GM12891 (cell line): ENCODE results near the gene CACNA1A.
A peak's percentile ranks its signal among the peaks of the same experiment; 100 is the strongest.

Experiments
- DNase-seq: peaks from one replicate; pipeline ENCODE4 v3.0.0; 2011; ENCODE audit warnings: low spot score; ENCODE audit not compliant: insufficient read length
- FAIRE-seq: peaks from 2 replicates; lab custom pipeline; 2011; peaks lifted over from hg19 to GRCh38; lab: Jason Lieb, UNC
- PAX5 ChIP-seq: IDR thresholded peaks from 2 replicates; pipeline ENCODE4 v1.6.1; 2011; ENCODE audit warnings: low read length, moderate library complexity, mild to moderate bottlenecking; ENCODE audit not compliant: insufficient read depth, severe bottlenecking
- POLR2A ChIP-seq: IDR thresholded peaks from 2 replicates; pipeline ENCODE4 v1.6.1; 2011; ENCODE audit warnings: low read depth, low read length, control low read depth
- POLR2AphosphoS5 ChIP-seq: IDR thresholded peaks from 2 replicates; pipeline ENCODE4 v1.6.1; 2011; ENCODE audit warnings: low read depth, low read length, control low read depth
- POU2F2 ChIP-seq: IDR thresholded peaks from 2 replicates; pipeline ENCODE4 v1.6.1; 2011; ENCODE audit warnings: low read depth, mild to moderate bottlenecking, control low read depth, low read length, moderate library complexity
- SPI1 ChIP-seq: IDR thresholded peaks from 2 replicates; pipeline ENCODE4 v1.6.1; 2011; ENCODE audit warnings: low read depth, low read length, control low read depth
- TAF1 ChIP-seq: IDR thresholded peaks from 2 replicates; pipeline ENCODE4 v1.6.1; 2011; ENCODE audit warnings: low read depth, low read length, control low read depth

The CACNA1A gene

GRCh38 chr19:13212759-13213330 lies 293.4 kb downstream of the CACNA1A start:
- FAIRE-seq (peak; percentile 41), DNase-seq (no peak)
- TF ChIP-seq POLR2A, result no peak
- TF ChIP-seq POLR2AphosphoS5, result no peak
- no peak for TF ChIP-seq POU2F2
- TF ChIP-seq TAF1, result no peak
- TF ChIP-seq PAX5, result no peak
- TF ChIP-seq SPI1, result no peak

- no peak for FAIRE-seq
- no peak for TF ChIP-seq POLR2AphosphoS5
- TF ChIP-seq TAF1, result no peak
- TF ChIP-seq POLR2A, result no peak
- no peak for TF ChIP-seq SPI1
- no peak for TF ChIP-seq PAX5
- TF ChIP-seq POU2F2, result no peak
Measured at GRCh38 chr19:13211426-13212308, 294.6 kb downstream of the CACNA1A start.

GRCh38 chr19:13210941-13211340 lies 295.3 kb downstream of the CACNA1A start:
- TF ChIP-seq TAF1, result no peak
- no peak for TF ChIP-seq POLR2AphosphoS5
- TF ChIP-seq SPI1, result no peak
- TF ChIP-seq POLR2A, result no peak
- no peak for TF ChIP-seq PAX5
- TF ChIP-seq POU2F2, result no peak
- DNase-seq, result no peak
- no peak for FAIRE-seq

More at GRCh38 chr19:13211426-13212308, 294.6 kb downstream of the CACNA1A start:
- DNase-seq, result no peak

GRCh38 chr19:13210339-13210775 lies 295.9 kb downstream of the CACNA1A start:
- TF ChIP-seq POU2F2, result no peak
- TF ChIP-seq POLR2AphosphoS5, result no peak
- TF ChIP-seq POLR2A, result no peak
- no peak for TF ChIP-seq SPI1
- no peak for TF ChIP-seq PAX5
- no peak for TF ChIP-seq TAF1
- DNase-seq (no peak), FAIRE-seq (no peak)

GRCh38 chr19:13209484-13210338 lies 296.6 kb downstream of the CACNA1A start:
- DNase-seq (peak; percentile 53), FAIRE-seq (peak; percentile 54)
- TF ChIP-seq POLR2A, result no peak
- no peak for TF ChIP-seq POU2F2
- no peak for TF ChIP-seq POLR2AphosphoS5
- TF ChIP-seq SPI1, result no peak
- TF ChIP-seq PAX5, result no peak
- TF ChIP-seq TAF1, result no peak

GRCh38 chr19:13208672-13209483 lies 297.4 kb downstream of the CACNA1A start:
- peak; percentile 79 for FAIRE-seq
- TF ChIP-seq POU2F2, result no peak
- TF ChIP-seq POLR2AphosphoS5, result no peak
- TF ChIP-seq SPI1, result no peak
- peak; percentile 65 for DNase-seq

GRCh38 chr19:13207846-13208671 lies 298.2 kb downstream of the CACNA1A start:
- FAIRE-seq, result peak; percentile 94
- TF ChIP-seq POLR2A, result no peak
- TF ChIP-seq PAX5, result no peak
- TF ChIP-seq SPI1, result peak; percentile 66
- peak; percentile 78 for DNase-seq

GRCh38 chr19:13207237-13207845 lies 298.9 kb downstream of the CACNA1A start:
- DNase-seq (no peak), FAIRE-seq (no peak)

More at GRCh38 chr19:13207237-13207845, 298.9 kb downstream of the CACNA1A start:
- TF ChIP-seq SPI1 (no peak), POU2F2 (no peak), TAF1 (no peak), POLR2AphosphoS5 (no peak), PAX5 (no peak), POLR2A (no peak)
